Activated CD4-positive, alpha-beta T cell treated with anti-CD3 and anti-CD28 coated beads for 1 hour (primary cell): ENCODE results near the gene NGDN.

Experiments used
- DNase-seq: peaks from one replicate; pipeline ENCODE4 v3.0.0-alpha.2; 2020

Gene NGDN

GRCh38 chr14:23523229-23524016, 53.9 kb downstream of the NGDN start:
- DNase-seq = no peak

GRCh38 chr14:23524954-23525353, 55.5 kb downstream of the NGDN start:
- no peak for DNase-seq

DNA sequence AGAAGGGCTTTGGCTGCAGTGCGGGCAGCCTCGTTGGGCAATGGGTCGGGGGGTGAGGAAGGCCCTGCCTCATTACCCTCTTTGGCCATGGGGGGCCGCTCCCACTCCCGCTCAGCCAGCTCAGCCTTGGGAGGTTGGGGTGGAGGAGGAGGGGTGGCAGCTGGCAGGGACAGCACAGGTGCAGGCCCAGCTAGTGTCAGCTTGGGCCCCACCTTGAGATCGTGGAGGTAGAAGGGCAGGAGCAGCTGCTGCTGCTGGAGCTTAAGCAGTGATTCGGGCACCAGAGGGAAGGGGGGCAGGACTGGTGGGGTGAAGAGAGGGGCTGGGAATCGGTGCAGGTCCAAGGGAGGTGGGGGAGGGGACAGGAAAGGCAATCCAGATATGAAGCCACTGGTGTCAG, 56.1 kb downstream of the NGDN start:
- no peak for DNase-seq
